HuH-7.5 (cell line): Measurements from ENCODE around the gene SELENOW.
"Not testable (repeated sequence)": the region's sequence is repeated elsewhere in the genome, so short reads cannot be mapped to it uniquely, and the experiment has no call there.

Experiments used
- DNase-seq: peaks from one replicate; pipeline ENCODE4 v3.0.0; 2011; ENCODE audit warnings: low spot score

The SELENOW gene

GRCh38 chr19:47786566-47786965 lies 8.1 kb downstream of the SELENOW start:
- no peak for DNase-seq

DNA sequence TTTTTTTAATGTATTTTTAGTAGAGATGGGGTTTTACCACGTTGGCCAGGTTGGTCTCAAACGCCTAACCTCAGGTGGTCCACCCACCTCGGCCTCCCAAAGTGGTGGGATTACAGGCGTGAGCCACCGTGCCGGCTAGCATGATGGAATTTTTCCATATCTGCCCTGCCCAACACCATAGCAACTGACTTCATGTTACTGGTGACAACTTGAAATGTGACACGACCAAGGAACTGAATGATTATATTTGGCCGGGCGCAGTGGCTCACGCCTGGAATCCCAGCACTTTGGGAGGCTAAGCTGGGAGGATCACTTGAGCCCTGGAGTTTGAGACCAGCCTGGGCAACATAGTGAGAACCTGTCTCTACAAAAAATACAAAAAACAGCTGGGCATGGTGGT lies 8.8 kb downstream of the SELENOW start:
- DNase-seq = not testable (repeated sequence)

DNA sequence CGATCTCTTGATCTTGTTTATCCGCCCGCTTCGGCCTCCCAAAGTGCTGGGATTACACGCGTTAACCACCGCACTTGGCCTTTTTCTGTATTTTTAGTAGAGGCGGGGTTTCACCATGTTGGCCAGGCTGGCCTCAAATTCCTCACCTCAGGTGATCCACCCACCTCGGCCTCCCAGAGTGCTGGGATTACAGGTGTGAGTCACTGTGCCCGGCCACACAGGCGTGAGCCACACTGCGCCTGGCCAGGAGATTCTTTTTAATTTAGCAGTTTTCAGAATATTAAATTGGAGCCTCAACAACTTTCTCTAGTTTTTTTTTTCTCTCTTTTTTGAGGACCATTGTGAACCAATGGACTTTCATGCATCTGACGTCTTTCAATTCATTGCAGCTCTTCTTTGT lies 11.3 kb downstream of the SELENOW start:
- not testable (repeated sequence) for DNase-seq

- peak; percentile 86 for DNase-seq
Measured at GRCh38 chr19:47790398-47790814, 11.9 kb downstream of the SELENOW start.

- no peak for DNase-seq
Measured at GRCh38 chr19:47792616-47793015, 14.1 kb downstream of the SELENOW start.

DNA sequence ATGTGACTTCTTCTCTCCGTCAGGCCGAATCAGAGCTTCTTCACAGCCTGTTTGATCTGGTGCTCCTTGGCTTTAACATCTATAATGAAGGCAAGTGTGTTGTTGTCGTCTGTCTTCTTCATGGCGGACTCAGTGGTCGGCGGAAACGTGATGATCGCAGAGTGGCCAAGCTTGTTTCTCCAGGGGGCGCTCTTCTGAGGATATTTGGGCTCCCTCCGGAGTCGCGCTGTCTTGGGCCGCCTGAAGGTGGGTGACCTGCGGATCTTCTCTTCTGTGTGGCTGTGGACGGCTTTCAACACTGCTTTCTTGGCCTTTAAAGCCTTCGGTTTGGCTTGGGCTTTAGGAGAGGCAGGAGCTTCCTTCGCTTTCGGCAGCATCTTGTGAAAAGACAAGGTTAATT lies 16.0 kb downstream of the SELENOW start:
- DNase-seq = no peak

DNA sequence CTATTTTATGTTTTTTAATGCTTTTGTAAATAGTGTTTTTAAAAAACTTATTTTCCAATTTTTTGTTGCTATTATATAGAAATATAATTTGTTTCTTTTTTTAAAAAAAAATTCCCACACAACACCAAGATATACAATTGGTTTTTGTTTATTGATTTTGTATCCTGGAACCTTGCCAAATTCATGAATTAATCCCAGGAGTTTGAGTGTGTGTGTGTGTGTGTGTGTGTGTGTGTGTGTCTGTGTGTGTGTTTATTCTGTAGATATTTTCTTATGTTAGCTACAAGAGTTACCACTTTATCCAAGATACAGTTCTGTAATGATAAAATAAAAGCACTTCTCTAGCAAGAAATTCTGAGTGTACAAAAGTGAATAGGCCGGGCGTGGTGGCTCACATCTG lies 18.3 kb downstream of the SELENOW start:
- no peak for DNase-seq

- DNase-seq = no peak
Measured at GRCh38 chr19:47797996-47798903, 19.7 kb downstream of the SELENOW start.

DNA sequence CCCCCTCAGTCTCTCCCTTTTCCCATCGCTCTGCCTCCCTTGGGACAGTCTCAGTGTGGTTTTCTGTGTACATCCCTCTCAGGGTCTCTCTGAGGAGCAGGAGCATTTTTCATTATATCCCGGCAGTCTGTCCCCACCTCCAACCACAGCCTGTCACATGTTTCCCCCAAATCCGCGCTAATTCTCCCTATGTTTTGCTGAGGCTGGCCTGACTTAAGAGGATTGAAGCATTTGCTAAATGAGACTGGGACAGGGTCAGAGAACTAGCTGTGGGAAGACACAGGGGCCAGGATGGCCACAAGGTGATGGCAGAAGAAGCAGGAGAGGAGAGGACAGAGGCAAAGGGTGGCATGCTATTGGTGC lies 20.4 kb downstream of the SELENOW start:
- no peak for DNase-seq

DNA sequence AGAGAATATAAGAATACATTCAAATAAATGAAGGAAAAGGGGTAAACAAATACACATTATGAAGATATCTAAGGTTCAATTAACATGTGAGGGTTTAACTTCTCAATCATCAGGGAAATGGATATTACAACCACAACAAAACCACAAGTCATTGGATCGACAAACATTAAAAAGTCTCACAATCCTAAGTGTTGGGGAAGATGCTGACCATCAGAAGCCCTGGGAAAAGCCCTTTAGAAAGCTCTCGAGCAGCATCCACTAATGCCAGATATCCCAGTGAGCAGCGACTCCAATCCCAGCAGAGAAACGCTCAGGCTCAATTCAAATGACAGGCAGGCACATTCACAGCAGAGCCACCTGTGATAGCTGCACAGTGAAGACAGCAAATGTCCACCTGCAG lies 22.8 kb downstream of the SELENOW start:
- no peak for DNase-seq

- no peak for DNase-seq
Measured at GRCh38 chr19:47802521-47803043, 24.1 kb downstream of the SELENOW start.

DNA sequence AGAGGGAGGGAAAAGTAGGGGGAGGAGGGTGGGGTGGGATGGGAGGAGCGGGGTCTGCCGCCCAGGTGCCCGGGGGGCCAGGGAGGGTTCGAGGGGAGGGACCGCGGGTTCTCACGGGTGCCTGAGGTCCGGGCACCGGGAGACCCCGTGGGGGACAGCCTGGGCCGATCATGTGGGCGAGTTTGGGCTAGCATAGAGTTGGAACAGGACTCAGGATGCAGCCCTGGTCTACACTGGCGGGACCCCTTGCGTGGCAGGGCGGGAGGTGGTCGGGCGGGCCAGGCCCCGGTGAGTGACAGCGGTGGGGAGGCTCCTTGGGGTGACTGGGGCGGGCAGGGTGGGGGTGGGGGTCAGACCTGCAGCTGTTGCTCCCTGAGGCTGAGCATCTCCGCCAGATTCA lies 24.6 kb downstream of the SELENOW start:
- DNase-seq = not testable (repeated sequence)

- DNase-seq = not testable (repeated sequence)
Measured at GRCh38 chr19:47803671-47804070, 25.2 kb downstream of the SELENOW start.

- DNase-seq = not testable (repeated sequence)
Measured at GRCh38 chr19:47804451-47804850, 25.9 kb downstream of the SELENOW start, which contains the start of gene TPRX1. Gene TPRX1, minus strand, starts transcription at chr19:47804551. Its CDS starts 12 bp downstream, at chr19:47804539.

GRCh38 chr19:47805313-47805712 lies 26.8 kb downstream of the SELENOW start:
- no peak for DNase-seq

- DNase-seq = no peak
Measured at GRCh38 chr19:47806435-47806834, 27.9 kb downstream of the SELENOW start.

- DNase-seq = peak; percentile 70
Measured at GRCh38 chr19:47813304-47813994, 34.9 kb downstream of the SELENOW start.

- DNase-seq = no peak
Measured at GRCh38 chr19:47813995-47814328, 35.5 kb downstream of the SELENOW start.

DNA sequence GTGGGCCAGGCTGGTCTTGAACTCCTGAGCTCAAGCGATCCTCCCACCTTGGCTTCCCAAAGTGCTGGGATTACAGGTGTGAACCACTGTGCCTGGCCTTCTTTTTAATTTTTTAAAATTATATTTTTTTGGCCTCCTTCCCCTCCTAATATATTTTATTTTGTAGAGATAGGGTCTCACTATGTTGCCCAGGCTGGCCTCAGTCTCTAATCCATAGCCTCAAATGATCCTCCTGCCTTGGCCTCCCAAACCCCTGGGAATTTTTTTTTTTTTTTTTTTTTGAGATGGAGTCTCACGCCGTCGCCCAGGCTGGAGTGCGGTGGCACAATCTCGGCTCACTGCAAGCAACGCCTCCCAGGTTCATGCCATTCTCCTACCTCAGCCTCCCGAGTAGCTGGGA lies 37.8 kb downstream of the SELENOW start:
- DNase-seq = not testable (repeated sequence)

GRCh38 chr19:47818221-47818620 lies 39.7 kb downstream of the SELENOW start:
- not testable (repeated sequence) for DNase-seq

DNA sequence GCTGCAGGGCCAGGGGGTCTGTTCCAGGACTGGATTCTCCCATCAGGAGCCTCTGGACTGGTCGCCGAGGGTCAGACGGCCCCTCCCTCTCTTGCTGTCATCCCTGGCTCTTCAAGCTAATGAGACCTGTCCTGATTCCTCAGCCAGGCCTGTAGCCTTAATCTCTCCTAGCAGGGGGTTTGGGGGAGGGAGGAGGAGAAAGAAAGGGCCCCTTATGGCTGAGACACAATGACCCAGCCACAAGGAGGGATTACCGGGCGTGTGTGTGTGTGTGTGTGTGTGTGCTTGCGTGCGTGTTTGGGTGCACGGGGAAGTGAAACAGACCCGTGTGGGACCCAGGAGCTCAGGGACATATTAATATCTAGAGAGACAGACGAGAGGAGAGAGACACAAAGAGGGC lies 41.4 kb downstream of the SELENOW start:
- no peak for DNase-seq

DNA sequence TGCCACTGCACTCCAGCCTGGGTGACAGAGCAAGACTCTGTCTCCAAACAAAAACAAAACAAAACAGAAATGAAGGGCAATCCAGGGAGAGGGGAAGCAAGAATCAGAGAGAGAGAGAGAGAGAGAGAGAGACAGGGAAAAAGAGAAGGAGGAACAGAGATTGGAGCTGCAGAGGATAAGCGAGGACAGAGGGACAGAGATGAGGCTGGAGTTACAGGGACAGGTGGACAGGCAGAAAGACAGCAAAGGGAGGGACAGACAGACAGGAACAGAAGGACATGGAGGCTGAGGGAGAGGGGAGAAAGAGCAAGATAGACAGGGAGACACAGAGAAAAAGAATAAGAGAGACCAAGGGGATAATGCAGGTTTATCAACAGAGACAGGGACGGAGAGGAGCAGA lies 41.9 kb downstream of the SELENOW start:
- DNase-seq = no peak

GRCh38 chr19:47821460-47822020 lies 43.0 kb downstream of the SELENOW start, which contains the start of gene CRX:
Gene CRX, plus strand, starts transcription at chr19:47821937. Its CDS starts 12,507 bp downstream, at chr19:47834444.
- DNase-seq = no peak
